ENCODE data around the gene SUPV3L1. TPM values are rescaled to one million over a fixed set of nuclear protein-coding genes. Genes with fewer than 3 reads are reported as not detected.

The SUPV3L1 gene
- total and polyA plus RNA-seq, 7 experiments from 2014 or later = 16.5 to 63.2 (median 39.6) TPM

DNA sequence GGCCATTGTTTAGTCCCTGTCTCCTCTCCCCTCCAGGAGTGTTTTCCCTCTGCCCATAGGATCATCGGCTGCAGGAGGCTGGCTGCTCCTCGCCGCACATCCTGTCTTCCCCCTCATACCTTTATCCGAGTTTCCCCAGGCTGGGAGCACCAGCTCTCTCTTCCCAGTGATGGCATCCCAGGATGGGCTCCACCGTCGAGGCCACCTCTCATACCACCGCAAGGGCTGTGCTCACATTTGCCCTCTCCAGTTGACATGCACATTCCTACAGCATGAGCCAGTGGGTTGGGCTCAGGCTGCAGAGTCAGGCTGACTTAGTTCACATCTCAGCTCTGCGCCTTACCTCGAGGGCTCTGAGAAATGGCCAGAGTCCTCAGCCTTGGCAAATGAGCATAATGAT is 52.2 kb downstream of the SUPV3L1 start:
- ATAC-seq (no peak), DNase-seq (peak in 1 of 9 donors; percentile 16)
- ChIA-PET POLR2A (interaction anchor here (0.6 to 1.4 kb wide), 6 partner anchors 16 to 277 kb away, joined by 3 to 6 read pairs (median 3); partner anchors contain the start of gene VPS26A), CTCF (interaction anchor here (1.1 to 4.8 kb wide), 3 partner anchors 161 to 176 kb away, joined by 5 to 45 read pairs (median 6); no protein-coding TSS in a partner anchor)
- no peak overlapping the region for H3K4me3 ChIP-seq (ENCODE audit: low read length)
- peaks cover 26 to 68% (median 56%) of the 10 kb centered on the region in 7 donors for H3K4me1 Mint-ChIP-seq
- H3K9me3 ChIP-seq (ENCODE audit: control insufficient read depth in 2 of 3, low read length in 3 of 3) = no peaks in the 10 kb centered on the region
- no peaks in the 10 kb centered on the region for H3K36me3 Mint-ChIP-seq
- peaks cover 0 to 3% (median 0%) of the 10 kb centered on the region in 11 donors for H3K9me3 Mint-ChIP-seq
- no peak overlapping the region for H3K27ac ChIP-seq (ENCODE audit: low read depth, low read length)
- no peaks in the 10 kb centered on the region for H3K36me3 ChIP-seq (ENCODE audit: control insufficient read depth in 2 of 3, insufficient read depth in 3 of 3, low read length in 3 of 3)
- peak overlapping the region in 8 of 10 donors; percentile 77 to 90 (median 84) for H3K4me3 Mint-ChIP-seq
- peaks cover 27 to 40% of the 10 kb centered on the region in 2 donors for H3K4me1 ChIP-seq (ENCODE audit: control insufficient read depth in 2 of 2, insufficient read depth in 2 of 2, low read length in 2 of 2)
- peak overlapping the region in 7 of 9 donors; percentile 83 to 98 (median 93) for H3K27ac Mint-ChIP-seq
- intact Hi-C loops (cut with micrococcal nuclease) = loop anchor here (1.0 to 10.0 kb wide), 2 partner anchors 10 to 403 kb away; partner anchors contain the start of gene FAM241B (in 1 of the 2)
- H3K27me3 ChIP-seq (ENCODE audit: control insufficient read depth in 2 of 2, insufficient read depth in 2 of 2, low read length in 2 of 2) = no peaks in the 10 kb centered on the region
- no peaks in the 10 kb centered on the region for H3K27me3 Mint-ChIP-seq

DNA sequence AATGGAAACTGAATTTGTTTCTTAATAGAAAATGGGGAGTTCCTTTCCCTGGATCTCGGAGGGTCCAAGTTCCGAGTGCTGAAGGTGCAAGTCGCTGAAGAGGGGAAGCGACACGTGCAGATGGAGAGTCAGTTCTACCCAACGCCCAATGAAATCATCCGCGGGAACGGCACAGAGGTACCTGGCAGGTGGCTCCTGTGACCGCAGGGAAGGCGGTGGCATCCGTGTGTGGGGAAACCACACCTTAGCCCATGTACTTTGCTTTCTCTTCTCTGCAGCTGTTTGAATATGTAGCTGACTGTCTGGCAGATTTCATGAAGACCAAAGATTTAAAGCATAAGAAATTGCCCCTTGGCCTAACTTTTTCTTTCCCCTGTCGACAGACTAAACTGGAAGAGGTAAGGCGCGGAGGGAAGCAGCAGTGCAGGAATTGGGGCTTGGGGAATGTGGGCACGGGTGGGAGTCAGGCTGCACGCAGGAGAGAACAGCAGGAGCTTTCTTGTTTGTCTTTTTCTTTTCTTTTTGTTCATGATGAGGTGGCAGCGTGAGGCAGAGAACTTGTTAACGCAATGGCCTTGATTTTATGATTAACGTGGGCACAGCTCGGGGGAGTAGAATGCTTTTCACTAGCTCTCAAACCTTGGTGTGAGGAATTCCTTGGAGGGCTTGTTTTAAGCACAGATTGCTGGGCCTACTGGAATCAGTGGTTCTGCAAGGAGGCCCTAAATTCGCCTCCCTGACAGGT is 52.9 kb downstream of the SUPV3L1 start:
- POLR2A ChIA-PET = interaction anchor here (0.5 to 1.7 kb wide), 10 partner anchors 16 to 636 kb away, joined by 3 to 6 read pairs (median 3); partner anchors contain the start of gene VPS26A
- H3K9me3 ChIP-seq (ENCODE audit: control insufficient read depth in 2 of 3, low read length in 3 of 3) = no peaks in the 10 kb centered on the region
- H3K27ac Mint-ChIP-seq = peak overlapping the region; percentile 47 to 98 (median 92)
- H3K4me1 Mint-ChIP-seq = peaks cover 26 to 68% (median 56%) of the 10 kb centered on the region in 7 donors
- H3K27me3 Mint-ChIP-seq = no peaks in the 10 kb centered on the region
- H3K9me3 Mint-ChIP-seq = peaks cover 0 to 3% (median 0%) of the 10 kb centered on the region in 11 donors
- H3K27ac ChIP-seq (ENCODE audit: low read depth, low read length) = peak overlapping the region; percentile 61
- no peaks in the 10 kb centered on the region for H3K36me3 ChIP-seq (ENCODE audit: control insufficient read depth in 2 of 3, insufficient read depth in 3 of 3, low read length in 3 of 3)
- H3K4me3 ChIP-seq (ENCODE audit: low read length) = peak overlapping the region; percentile 48
- peak overlapping the region; percentile 61 to 90 (median 84) for H3K4me3 Mint-ChIP-seq
- peaks cover 25 to 34% of the 10 kb centered on the region in 2 donors for H3K4me1 ChIP-seq (ENCODE audit: control insufficient read depth in 2 of 2, insufficient read depth in 2 of 2, low read length in 2 of 2)
- intact Hi-C loops (cut with micrococcal nuclease) = loop anchor here (1.0 to 10.0 kb wide), 2 partner anchors 11 to 402 kb away; partner anchors contain the start of gene FAM241B (in 1 of the 2)
- H3K27me3 ChIP-seq (ENCODE audit: control insufficient read depth in 2 of 2, insufficient read depth in 2 of 2, low read length in 2 of 2) = no peaks in the 10 kb centered on the region
- ATAC-seq (peak; percentile 76), DNase-seq (peak in 7 of 9 donors; percentile 62 to 68 (median 63))
- CTCF ChIA-PET = interaction anchor here (0.6 to 4.8 kb wide), 4 partner anchors 10 to 175 kb away, joined by 3 to 45 read pairs (median 4); no protein-coding TSS in a partner anchor
- H3K36me3 Mint-ChIP-seq = no peaks in the 10 kb centered on the region

DNA sequence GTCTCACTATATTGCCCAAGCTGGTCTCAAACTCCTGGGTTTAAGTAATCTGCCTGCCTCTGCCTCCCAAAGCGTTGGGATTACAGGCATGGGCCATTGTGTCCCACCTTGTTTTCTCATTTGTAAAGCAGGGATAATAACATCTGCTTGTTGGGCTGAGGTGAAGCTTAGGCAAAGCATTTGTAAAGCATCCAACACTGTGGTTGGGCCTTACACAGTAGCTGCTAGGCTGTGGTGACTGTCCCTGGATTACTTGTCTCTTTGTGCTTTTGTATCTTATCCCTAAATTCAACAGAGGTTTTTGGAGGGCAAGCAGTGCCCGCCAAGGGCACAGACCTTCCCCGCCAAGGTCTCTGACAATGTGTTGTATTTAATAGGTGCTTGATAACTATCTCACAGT is 54.4 kb downstream of the SUPV3L1 start:
- H3K36me3 Mint-ChIP-seq = no peaks in the 10 kb centered on the region
- peaks cover 15 to 56% (median 40%) of the 10 kb centered on the region in 7 donors for H3K4me1 Mint-ChIP-seq
- ChIA-PET CTCF (interaction anchor here (0.6 to 4.8 kb wide), 7 partner anchors 8 to 212 kb away, joined by 3 to 45 read pairs (median 3); no protein-coding TSS in a partner anchor), POLR2A (interaction anchor here (0.6 to 1.7 kb wide), 3 partner anchors 9 to 124 kb away, joined by 3 to 4 read pairs (median 3); no protein-coding TSS in a partner anchor)
- H3K4me3 Mint-ChIP-seq = peak overlapping the region in 8 of 10 donors; percentile 29 to 77 (median 51)
- intact Hi-C loops (cut with micrococcal nuclease) = loop anchor here in 1 of 2 donors (10.0 kb wide), 1 partner anchor 400 kb away; the partner anchor contains the start of gene FAM241B
- no peaks in the 10 kb centered on the region for H3K27me3 Mint-ChIP-seq
- Histone ChIP-seq H3K4me3 (ENCODE audit: low read length) (no peak overlapping the region), H3K36me3 (ENCODE audit: control insufficient read depth in 2 of 3, insufficient read depth in 3 of 3, low read length in 3 of 3) (no peaks in the 10 kb centered on the region), H3K27ac (ENCODE audit: low read depth, low read length) (no peak overlapping the region), H3K9me3 (ENCODE audit: control insufficient read depth in 2 of 3, low read length in 3 of 3) (no peaks in the 10 kb centered on the region), H3K27me3 (ENCODE audit: control insufficient read depth in 2 of 2, insufficient read depth in 2 of 2, low read length in 2 of 2) (no peaks in the 10 kb centered on the region), H3K4me1 (ENCODE audit: control insufficient read depth in 2 of 2, insufficient read depth in 2 of 2, low read length in 2 of 2) (peaks cover 11 to 21% of the 10 kb centered on the region in 2 donors)
- ATAC-seq = no peak
- DNase-seq = no peak
- peaks cover 0 to 3% (median 0%) of the 10 kb centered on the region in 11 donors for H3K9me3 Mint-ChIP-seq
- H3K27ac Mint-ChIP-seq = peak overlapping the region in 7 of 9 donors; percentile 8 to 97 (median 65)

DNA sequence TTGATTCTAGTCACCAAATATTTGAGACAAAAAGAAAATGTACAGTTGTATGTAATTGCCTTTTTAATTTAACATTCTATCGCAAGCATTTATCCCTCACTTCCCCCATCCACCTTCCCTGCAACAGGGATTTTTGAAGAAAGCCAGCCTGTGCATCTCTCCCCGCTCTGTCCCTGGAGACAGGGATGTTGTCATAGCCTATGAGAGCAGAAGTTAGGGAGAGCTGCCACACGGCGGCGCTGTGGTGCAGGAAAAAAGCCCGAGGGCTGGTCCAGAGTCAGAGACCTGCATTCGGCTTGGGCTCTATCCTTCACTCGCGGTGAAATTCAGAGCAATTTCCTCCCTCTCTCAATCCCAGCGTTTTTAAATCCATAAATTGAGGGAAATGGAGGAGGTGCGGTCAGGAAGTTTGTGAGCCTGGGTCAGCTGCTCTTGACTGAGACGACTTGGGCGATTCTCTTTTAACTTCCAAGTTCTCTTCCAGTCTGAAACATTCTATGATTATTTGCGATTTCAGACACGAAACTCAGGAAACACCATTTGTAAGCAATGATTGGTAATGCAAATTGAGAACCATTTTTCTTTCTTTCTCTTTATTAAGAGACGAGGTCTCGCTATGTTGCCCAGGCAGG is 57.6 kb downstream of the SUPV3L1 start:
- intact Hi-C loops (cut with micrococcal nuclease) = loop anchor here (1.0 to 10.0 kb wide), 9 partner anchors 15 to 400 kb away; partner anchors contain the start of gene FAM241B (in 1 of the 2)
- H3K4me3 ChIP-seq (ENCODE audit: low read length) = no peak overlapping the region
- peaks cover 0 to 10% (median 0%) of the 10 kb centered on the region in 3 experiments for H3K36me3 ChIP-seq (ENCODE audit: control insufficient read depth in 2 of 3, insufficient read depth in 3 of 3, low read length in 3 of 3)
- no peaks in the 10 kb centered on the region for H3K9me3 Mint-ChIP-seq
- no peak overlapping the region for H3K27ac ChIP-seq (ENCODE audit: low read depth, low read length)
- H3K4me3 Mint-ChIP-seq = peak overlapping the region in 4 of 10 donors; percentile 9 to 36 (median 10)
- H3K9me3 ChIP-seq (ENCODE audit: control insufficient read depth in 2 of 3, low read length in 3 of 3) = no peaks in the 10 kb centered on the region
- H3K27me3 Mint-ChIP-seq = no peaks in the 10 kb centered on the region
- DNase-seq (peak; percentile 67 to 88 (median 79)), ATAC-seq (peak; percentile 93)
- peak overlapping the region in 6 of 9 donors; percentile 2 to 78 (median 20) for H3K27ac Mint-ChIP-seq
- H3K4me1 Mint-ChIP-seq = peaks cover 8 to 37% (median 23%) of the 10 kb centered on the region in 7 donors
- no peaks in the 10 kb centered on the region for H3K27me3 ChIP-seq (ENCODE audit: control insufficient read depth in 2 of 2, insufficient read depth in 2 of 2, low read length in 2 of 2)
- H3K36me3 Mint-ChIP-seq = peaks cover 0 to 7% (median 0%) of the 10 kb centered on the region in 5 donors
- ChIA-PET CTCF (interaction anchor here (0.7 to 3.5 kb wide), 6 partner anchors 46 to 169 kb away, joined by 3 to 54 read pairs (median 4); no protein-coding TSS in a partner anchor), POLR2A (interaction anchor here (1.3 to 1.5 kb wide), 2 partner anchors 153 to 155 kb away, joined by 3 to 7 read pairs; no protein-coding TSS in a partner anchor)
- peaks cover 4 to 6% of the 10 kb centered on the region in 2 donors for H3K4me1 ChIP-seq (ENCODE audit: control insufficient read depth in 2 of 2, insufficient read depth in 2 of 2, low read length in 2 of 2)

DNA sequence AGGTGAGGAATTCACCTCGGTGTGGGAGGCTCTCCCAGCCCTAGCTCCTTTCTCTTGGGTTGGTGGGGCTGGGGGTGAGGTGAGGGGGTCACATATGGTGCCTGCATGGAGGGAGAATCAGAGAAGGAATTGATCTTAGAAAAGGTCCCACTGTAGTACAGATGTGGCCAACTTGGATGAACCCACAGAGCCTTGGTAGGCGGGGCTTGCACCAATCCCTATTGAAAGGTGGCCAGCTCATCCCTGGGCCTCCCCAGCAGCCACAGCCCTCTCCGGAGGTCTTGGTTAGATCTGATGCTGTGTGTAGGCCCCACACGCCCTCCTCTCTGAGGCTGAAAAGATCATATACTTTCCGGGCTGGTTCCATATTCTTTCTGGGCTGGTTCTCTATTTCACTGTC is 59.1 kb downstream of the SUPV3L1 start:
- DNase-seq (no peak), ATAC-seq (no peak)
- Histone ChIP-seq H3K27me3 (ENCODE audit: control insufficient read depth in 2 of 2, insufficient read depth in 2 of 2, low read length in 2 of 2) (no peaks in the 10 kb centered on the region), H3K4me3 (ENCODE audit: low read length) (no peak overlapping the region), H3K9me3 (ENCODE audit: control insufficient read depth in 2 of 3, low read length in 3 of 3) (no peaks in the 10 kb centered on the region), H3K36me3 (ENCODE audit: control insufficient read depth in 2 of 3, insufficient read depth in 3 of 3, low read length in 3 of 3) (peaks cover 0 to 12% (median 0%) of the 10 kb centered on the region in 3 experiments), H3K27ac (ENCODE audit: low read depth, low read length) (no peak overlapping the region), H3K4me1 (ENCODE audit: control insufficient read depth in 2 of 2, insufficient read depth in 2 of 2, low read length in 2 of 2) (peaks cover 0 to 4% of the 10 kb centered on the region in 2 donors)
- H3K9me3 Mint-ChIP-seq = no peaks in the 10 kb centered on the region
- intact Hi-C loops (cut with micrococcal nuclease) = loop anchor here (5.0 to 10.0 kb wide), 2 partner anchors 396 to 398 kb away; partner anchors contain the start of gene FAM241B (in 1 of the 2)
- no peak overlapping the region for H3K4me3 Mint-ChIP-seq
- H3K4me1 Mint-ChIP-seq = peaks cover 0 to 25% (median 11%) of the 10 kb centered on the region in 7 donors
- peak overlapping the region in 1 of 9 donors; percentile 27 for H3K27ac Mint-ChIP-seq
- ChIA-PET POLR2A (interaction anchor here (0.5 to 1.5 kb wide), 3 partner anchors 10 to 154 kb away, joined by 3 to 7 read pairs (median 4); no protein-coding TSS in a partner anchor), CTCF (interaction anchor here (0.6 to 3.5 kb wide), 7 partner anchors 30 to 233 kb away, joined by 3 to 54 read pairs (median 4); no protein-coding TSS in a partner anchor)
- H3K27me3 Mint-ChIP-seq = no peaks in the 10 kb centered on the region
- H3K36me3 Mint-ChIP-seq = peaks cover 0 to 7% (median 3%) of the 10 kb centered on the region in 5 donors
